ENCODE measurements around the gene DLL1.

The DLL1 gene

DNA sequence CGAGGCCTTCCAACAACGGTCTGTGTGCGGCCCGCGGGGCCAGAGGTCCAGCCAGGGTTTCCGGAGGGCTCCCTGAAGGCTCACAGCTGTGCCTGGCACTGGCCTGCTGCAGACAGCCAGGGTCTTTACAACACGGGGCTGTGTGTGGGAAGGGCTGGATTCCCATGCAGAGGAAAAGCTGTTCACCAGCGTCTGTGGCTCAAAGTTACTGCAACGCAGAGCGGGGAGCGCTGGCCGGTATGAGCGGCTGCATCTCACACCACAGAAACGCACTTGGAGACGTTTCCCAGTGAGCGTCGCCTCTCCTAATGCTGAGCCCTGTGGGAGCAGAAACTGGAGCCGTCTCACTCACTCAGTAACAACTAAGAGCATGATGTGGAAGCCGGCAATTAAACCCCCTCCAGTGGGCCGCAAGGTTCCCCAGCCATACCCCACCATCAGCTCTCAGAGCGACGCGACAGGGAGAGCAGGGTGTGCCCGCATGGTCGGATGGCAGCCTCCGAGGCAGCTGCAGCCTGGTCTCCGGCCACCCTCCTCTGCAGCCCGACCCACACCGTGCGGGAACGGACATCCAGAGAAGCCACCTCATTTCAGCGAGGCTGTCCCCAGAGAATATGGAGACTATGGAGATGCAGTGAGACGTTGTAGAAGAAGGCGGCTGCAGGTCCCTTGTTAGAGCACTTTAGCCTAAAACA, 42.6 kb downstream of the DLL1 start:
- no peaks in the 10 kb centered on the region for H3K9me3 ChIP-seq (ENCODE audit: insufficient read depth, low read length, severe bottlenecking)
- H3K4me1 ChIP-seq (ENCODE audit: insufficient read depth, low read length) = no peaks in the 10 kb centered on the region
- no peaks in the 10 kb centered on the region for H4K20me1 ChIP-seq (ENCODE audit: insufficient read depth, low read length)
- no peaks in the 10 kb centered on the region for H3K36me3 ChIP-seq (ENCODE audit: insufficient read depth, low read length)
- DNase-seq (no peak), ATAC-seq (ENCODE audit: insufficient read depth, low read depth) (no peak)
- no peak overlapping the region for H3K4me2 ChIP-seq (ENCODE audit: insufficient read depth, low read length)
- no peak overlapping the region for H3K4me3 ChIP-seq (ENCODE audit: low read depth in 1 of 2, low read length in 2 of 2)
- no peaks in the 10 kb centered on the region for H3K79me2 ChIP-seq (ENCODE audit: insufficient read depth, low read length)
- no peak overlapping the region for H2AFZ ChIP-seq (ENCODE audit: low read depth, low read length)
- H3K27me3 ChIP-seq (ENCODE audit: insufficient read depth, low read length, poor library complexity) = no peaks in the 10 kb centered on the region
- no peak overlapping the region for H3K27ac ChIP-seq (ENCODE audit: low read length)
- H3K9ac ChIP-seq (ENCODE audit: low read depth, low read length) = no peak overlapping the region
- TF ChIP-seq, protein P1, sequence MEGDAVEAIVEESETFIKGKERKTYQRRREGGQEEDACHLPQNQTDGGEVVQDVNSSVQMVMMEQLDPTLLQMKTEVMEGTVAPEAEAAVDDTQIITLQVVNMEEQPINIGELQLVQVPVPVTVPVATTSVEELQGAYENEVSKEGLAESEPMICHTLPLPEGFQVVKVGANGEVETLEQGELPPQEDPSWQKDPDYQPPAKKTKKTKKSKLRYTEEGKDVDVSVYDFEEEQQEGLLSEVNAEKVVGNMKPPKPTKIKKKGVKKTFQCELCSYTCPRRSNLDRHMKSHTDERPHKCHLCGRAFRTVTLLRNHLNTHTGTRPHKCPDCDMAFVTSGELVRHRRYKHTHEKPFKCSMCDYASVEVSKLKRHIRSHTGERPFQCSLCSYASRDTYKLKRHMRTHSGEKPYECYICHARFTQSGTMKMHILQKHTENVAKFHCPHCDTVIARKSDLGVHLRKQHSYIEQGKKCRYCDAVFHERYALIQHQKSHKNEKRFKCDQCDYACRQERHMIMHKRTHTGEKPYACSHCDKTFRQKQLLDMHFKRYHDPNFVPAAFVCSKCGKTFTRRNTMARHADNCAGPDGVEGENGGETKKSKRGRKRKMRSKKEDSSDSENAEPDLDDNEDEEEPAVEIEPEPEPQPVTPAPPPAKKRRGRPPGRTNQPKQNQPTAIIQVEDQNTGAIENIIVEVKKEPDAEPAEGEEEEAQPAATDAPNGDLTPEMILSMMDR (IDR thresholded peaks at IDR 0.05; ENCODE audit: borderline replicate concordance, extremely low read depth, low read length, poor library complexity, severe bottlenecking) = no peak
- TF ChIP-seq EZH2 (IDR thresholded peaks at IDR 0.05; ENCODE audit: borderline replicate concordance, low read depth, low read length, severe bottlenecking) = no peak

- no peaks in the 10 kb centered on the region for H3K79me2 ChIP-seq (ENCODE audit: insufficient read depth, low read length)
- TF ChIP-seq EZH2 (IDR thresholded peaks at IDR 0.05; ENCODE audit: borderline replicate concordance, low read depth, low read length, severe bottlenecking) = no peak
- TF ChIP-seq, protein P1 (IDR thresholded peaks at IDR 0.05; ENCODE audit: borderline replicate concordance, extremely low read depth, low read length, poor library complexity, severe bottlenecking) = no peak
- H3K9ac ChIP-seq (ENCODE audit: low read depth, low read length) = no peak overlapping the region
- no peaks in the 10 kb centered on the region for H3K9me3 ChIP-seq (ENCODE audit: insufficient read depth, low read length, severe bottlenecking)
- H3K4me1 ChIP-seq (ENCODE audit: insufficient read depth, low read length) = no peaks in the 10 kb centered on the region
- ATAC-seq (ENCODE audit: insufficient read depth, low read depth) (no peak), DNase-seq (no peak)
- H3K4me2 ChIP-seq (ENCODE audit: insufficient read depth, low read length) = no peak overlapping the region
- no peak overlapping the region for H3K27ac ChIP-seq (ENCODE audit: low read length)
- no peak overlapping the region for H3K4me3 ChIP-seq (ENCODE audit: low read depth in 1 of 2, low read length in 2 of 2)
- H3K36me3 ChIP-seq (ENCODE audit: insufficient read depth, low read length) = no peaks in the 10 kb centered on the region
- no peaks in the 10 kb centered on the region for H4K20me1 ChIP-seq (ENCODE audit: insufficient read depth, low read length)
- no peak overlapping the region for H2AFZ ChIP-seq (ENCODE audit: low read depth, low read length)
- no peaks in the 10 kb centered on the region for H3K27me3 ChIP-seq (ENCODE audit: insufficient read depth, low read length, poor library complexity)
These were observed 43.6 kb downstream of the DLL1 start for GRCh38 chr6:170247178-170247701.

DNA sequence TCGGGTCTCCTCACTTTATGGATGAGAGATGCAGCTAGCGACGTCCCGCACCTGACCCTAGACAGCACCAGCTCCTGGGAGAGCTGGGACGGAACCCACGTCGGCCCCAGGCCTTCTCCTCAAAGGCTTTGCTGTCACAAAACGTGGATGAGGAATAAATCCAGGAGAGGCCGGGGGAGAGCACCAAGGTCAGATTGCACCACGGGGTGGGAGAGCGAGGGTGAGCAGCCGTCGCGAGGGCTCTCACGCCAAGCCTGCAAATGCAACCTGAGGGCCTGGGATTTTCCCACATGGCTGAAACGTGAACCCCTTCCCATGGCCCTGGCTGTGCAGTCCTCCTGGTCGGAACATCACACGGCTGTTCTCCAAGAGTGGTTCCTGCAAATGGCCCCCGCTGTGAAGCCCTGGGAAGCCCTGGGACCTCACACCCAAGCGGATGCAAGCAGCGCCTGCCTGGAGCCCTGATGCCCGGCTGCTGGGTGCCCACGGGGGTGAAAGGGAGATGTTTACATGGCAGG, 45.3 kb downstream of the DLL1 start:
- Histone ChIP-seq H4K20me1 (ENCODE audit: insufficient read depth, low read length) (no peaks in the 10 kb centered on the region), H3K4me2 (ENCODE audit: insufficient read depth, low read length) (no peak overlapping the region), H3K36me3 (ENCODE audit: insufficient read depth, low read length) (no peaks in the 10 kb centered on the region), H3K79me2 (ENCODE audit: insufficient read depth, low read length) (no peaks in the 10 kb centered on the region), H3K9ac (ENCODE audit: low read depth, low read length) (no peak overlapping the region), H3K4me3 (ENCODE audit: low read depth in 1 of 2, low read length in 2 of 2) (no peak overlapping the region), H2AFZ (ENCODE audit: low read depth, low read length) (no peak overlapping the region), H3K4me1 (ENCODE audit: insufficient read depth, low read length) (no peaks in the 10 kb centered on the region), H3K27ac (ENCODE audit: low read length) (no peak overlapping the region), H3K27me3 (ENCODE audit: insufficient read depth, low read length, poor library complexity) (no peaks in the 10 kb centered on the region), H3K9me3 (ENCODE audit: insufficient read depth, low read length, severe bottlenecking) (no peaks in the 10 kb centered on the region)
- TF ChIP-seq, protein P1 (IDR thresholded peaks at IDR 0.05; ENCODE audit: borderline replicate concordance, extremely low read depth, low read length, poor library complexity, severe bottlenecking) = no peak
- no peak for TF ChIP-seq EZH2 (IDR thresholded peaks at IDR 0.05; ENCODE audit: borderline replicate concordance, low read depth, low read length, severe bottlenecking)
- DNase-seq = no peak
- no peak for ATAC-seq (ENCODE audit: insufficient read depth, low read depth)

Data from DND-41 (cell line).